Smooth muscle cell (in vitro differentiated cells): ENCODE measurements around the gene ABL2. TPM values are rescaled to one million over a fixed set of nuclear protein-coding genes. Genes with fewer than 3 reads are reported as not detected.

Experiments
- DNase-seq: peaks from one replicate; lab custom pipeline; 2025; ENCODE audit not compliant: unreplicated experiment; lab: John Stamatoyannopoulos, UW
- H2AFZ ChIP-seq: fragments of 200-600 bp; sonication (generic); 2 replicates; pipeline ENCODE4 v1.6.0; 2016; ENCODE audit warnings: antibody characterized with exemption, low read depth, mild to moderate bottlenecking
- H3F3A ChIP-seq: fragments of 200-600 bp; sonication (generic); 2 replicates; pipeline ENCODE4 v1.6.0; 2017; ENCODE audit warnings: antibody characterized with exemption, low read depth
- H3K27ac ChIP-seq: fragments of 200-600 bp; sonication (generic); 2 replicates; pipeline ENCODE4 v1.5.1; 2016; ENCODE audit warnings: low read depth, mild to moderate bottlenecking
- H3K27me3 ChIP-seq: fragments of 200-600 bp; sonication (generic); 2 replicates; pipeline ENCODE4 v1.6.1; 2016; ENCODE audit warnings: low read depth, mild to moderate bottlenecking
- H3K36me3 ChIP-seq: fragments of 200-600 bp; sonication (generic); 2 replicates; pipeline ENCODE4 v1.5.1; 2016; ENCODE audit warnings: low read depth
- H3K4me1 ChIP-seq: fragments of 200-600 bp; sonication (generic); 2 replicates; pipeline ENCODE4 v1.5.1; 2016; ENCODE audit warnings: low read depth
- H3K4me2 ChIP-seq: fragments of 200-600 bp; sonication (generic); 2 replicates; pipeline ENCODE4 v1.6.0; 2016; ENCODE audit warnings: mild to moderate bottlenecking
- H3K4me3 ChIP-seq: fragments of 200-600 bp; sonication (generic); 2 replicates; pipeline ENCODE4 v1.5.1; 2016; ENCODE audit warnings: mild to moderate bottlenecking
- H3K79me2 ChIP-seq: fragments of 200-600 bp; sonication (generic); 2 replicates; pipeline ENCODE4 v1.6.0; 2016; ENCODE audit warnings: low read depth, mild to moderate bottlenecking
- H3K9ac ChIP-seq: fragments of 200-600 bp; sonication (generic); 2 replicates; pipeline ENCODE4 v1.6.0; 2016; ENCODE audit warnings: low read depth
- H3K9me3 ChIP-seq: fragments of 200-600 bp; sonication (generic); replicated peaks from 2 replicates; pipeline ENCODE4 v1.5.1; 2016; ENCODE audit warnings: low read depth
- H4K20me1 ChIP-seq: fragments of 200-600 bp; sonication (generic); 2 replicates; pipeline ENCODE4 v1.6.0; 2016; ENCODE audit warnings: low read depth
- CTCF ChIP-seq: fragments of 200-600 bp; sonication (generic); IDR thresholded peaks from 2 replicates; pipeline ENCODE4 v1.5.1; 2017; ENCODE audit warnings: borderline replicate concordance, mild to moderate bottlenecking, antibody characterized with exemption; ENCODE audit not compliant: insufficient read depth, poor library complexity, severe bottlenecking
- WGBS: methylation state at CpG from one replicate; pipeline ENCODE4 v1.1.7; 2016; ENCODE audit warnings: low lambda C conversion rate; 5-methylcytosine and 5-hydroxymethylcytosine counted together
- polyA plus RNA-seq: library from polyadenylated mRNA; unstranded; fragments of >200 nt; fragmentation: Nextera tagmentation; extraction: Ambion mirVana; gene quantifications from 2 replicates; pipeline ENCODE4 v1.2.1, GENCODE V29; 2016
- total RNA-seq: library from RNA; depleted of rRNA; stranded (reverse); fragments of >200 nt; gene quantifications from 2 replicates; pipeline ENCODE4 v1.2.3, GENCODE V29; 2014

ABL2 gene
- total and polyA plus RNA-seq, 2 experiments from 2014 or later, result 16.5 to 56.5 TPM

GRCh38 chr1:179120736-179121135 lies 108.7 kb downstream of the ABL2 start:
- Histone ChIP-seq H3K27me3 (no peaks in the 10 kb centered on the region), H3K4me2 (no peak overlapping the region), H3K9me3 (no peaks in the 10 kb centered on the region), H4K20me1 (peaks cover 27% of the 10 kb centered on the region), H3K79me2 (peaks cover 14% of the 10 kb centered on the region), H3K9ac (no peak overlapping the region), H3K4me1 (no peaks in the 10 kb centered on the region), H2AFZ (no peak overlapping the region), H3K36me3 (peaks cover 41% of the 10 kb centered on the region), H3K27ac (no peak overlapping the region), H3K4me3 (no peak overlapping the region), H3F3A (peaks cover 3% of the 10 kb centered on the region)
- WGBS, result 78% methylated on average over 2 of the region's 2 CpGs
- TF ChIP-seq CTCF, result no peak
- DNase-seq, result no peak

GRCh38 chr1:179119513-179119912 lies 110.0 kb downstream of the ABL2 start:
- Histone ChIP-seq H3K79me2 (peaks cover 14% of the 10 kb centered on the region), H3F3A (no peaks in the 10 kb centered on the region), H2AFZ (no peak overlapping the region), H4K20me1 (peaks cover 30% of the 10 kb centered on the region), H3K4me2 (no peak overlapping the region), H3K27me3 (no peaks in the 10 kb centered on the region), H3K4me1 (no peaks in the 10 kb centered on the region), H3K27ac (no peak overlapping the region), H3K36me3 (peaks cover 53% of the 10 kb centered on the region), H3K4me3 (no peak overlapping the region), H3K9me3 (no peaks in the 10 kb centered on the region), H3K9ac (no peak overlapping the region)
- TF ChIP-seq CTCF, result no peak
- DNase-seq, result no peak

GRCh38 chr1:179115181-179115580 lies 114.3 kb downstream of the ABL2 start:
- H2AFZ ChIP-seq, result no peak overlapping the region
- H3K36me3 ChIP-seq, result peaks cover 68% of the 10 kb centered on the region
- DNase-seq, result no peak
- no peak overlapping the region for H3K27ac ChIP-seq
- no peaks in the 10 kb centered on the region for H3F3A ChIP-seq
- no peak overlapping the region for H3K9ac ChIP-seq
- H3K4me1 ChIP-seq, result no peaks in the 10 kb centered on the region
- TF ChIP-seq CTCF, result no peak
- 95% methylated on average over 3 of the region's 3 CpGs for WGBS
- H4K20me1 ChIP-seq, result peaks cover 29% of the 10 kb centered on the region
- no peak overlapping the region for H3K4me2 ChIP-seq
- no peaks in the 10 kb centered on the region for H3K27me3 ChIP-seq
- peaks cover 4% of the 10 kb centered on the region for H3K79me2 ChIP-seq
- H3K9me3 ChIP-seq, result no peaks in the 10 kb centered on the region
- no peak overlapping the region for H3K4me3 ChIP-seq

- TF ChIP-seq CTCF, result no peak
- Histone ChIP-seq H3K27ac (no peak overlapping the region), H3K27me3 (no peaks in the 10 kb centered on the region), H3F3A (no peaks in the 10 kb centered on the region), H3K79me2 (no peaks in the 10 kb centered on the region), H3K36me3 (peaks cover 19% of the 10 kb centered on the region), H4K20me1 (peaks cover 35% of the 10 kb centered on the region), H3K4me2 (no peak overlapping the region), H2AFZ (no peak overlapping the region), H3K9me3 (no peaks in the 10 kb centered on the region), H3K9ac (no peak overlapping the region), H3K4me1 (no peaks in the 10 kb centered on the region), H3K4me3 (no peak overlapping the region)
- DNase-seq, result no peak
- WGBS, result 100% methylated on average over 2 of the region's 2 CpGs
Measured at GRCh38 chr1:179108644-179109043, 120.8 kb downstream of the ABL2 start.
